GM18517 (cell line): ENCODE measurements around the gene STX8.
"Not testable (repeated sequence)": the region's sequence is repeated elsewhere in the genome, so short reads cannot be mapped to it uniquely, and the experiment has no call there.

ENCODE experiments used
- ATAC-seq: cut with Tn5 transposase; IDR thresholded peaks from one replicate; pipeline ENCODE4 v1.9.1; 2021; ENCODE audit warnings: mild to moderate bottlenecking, moderate library complexity; ENCODE audit not compliant: unreplicated experiment

Gene STX8

DNA sequence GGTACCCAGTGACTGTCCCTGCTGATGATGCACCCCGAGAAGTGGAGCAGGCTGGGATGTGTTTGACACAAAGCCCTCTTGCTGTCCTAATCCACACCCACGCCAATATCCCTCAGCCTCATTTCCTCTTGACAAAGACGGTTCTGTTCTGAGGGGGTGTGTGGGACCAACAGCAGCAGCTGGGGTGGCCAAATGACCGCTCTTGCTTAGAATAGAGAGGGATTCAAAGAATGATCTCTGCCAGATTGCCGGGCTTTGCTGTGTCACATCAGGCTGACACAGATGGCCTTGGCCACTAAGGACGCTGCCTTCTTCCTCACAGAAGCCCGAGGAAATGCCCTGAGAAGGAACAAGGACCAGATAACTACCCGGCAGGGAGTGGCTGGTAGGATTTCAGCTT is 303.6 kb downstream of the STX8 start:
- ATAC-seq, result no peak

DNA sequence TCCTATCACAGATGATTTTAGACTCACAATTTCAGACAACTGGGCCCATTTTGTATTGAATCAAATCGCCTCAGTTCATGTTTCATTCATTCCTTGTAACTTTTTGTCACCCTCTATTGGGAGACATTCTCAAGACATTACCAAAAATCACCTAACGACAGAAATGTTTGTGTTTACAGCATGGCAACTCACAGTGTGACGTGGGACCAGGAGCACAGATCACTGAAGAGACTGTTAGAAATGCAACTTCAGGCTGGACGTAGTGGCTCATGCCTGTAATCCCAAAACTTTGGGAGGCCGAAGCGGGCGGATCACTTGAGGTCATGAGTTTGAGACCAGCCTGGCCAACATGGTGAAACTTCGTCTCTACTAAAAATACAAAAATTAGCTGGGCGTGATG is 304.7 kb downstream of the STX8 start:
- ATAC-seq, result no peak

DNA sequence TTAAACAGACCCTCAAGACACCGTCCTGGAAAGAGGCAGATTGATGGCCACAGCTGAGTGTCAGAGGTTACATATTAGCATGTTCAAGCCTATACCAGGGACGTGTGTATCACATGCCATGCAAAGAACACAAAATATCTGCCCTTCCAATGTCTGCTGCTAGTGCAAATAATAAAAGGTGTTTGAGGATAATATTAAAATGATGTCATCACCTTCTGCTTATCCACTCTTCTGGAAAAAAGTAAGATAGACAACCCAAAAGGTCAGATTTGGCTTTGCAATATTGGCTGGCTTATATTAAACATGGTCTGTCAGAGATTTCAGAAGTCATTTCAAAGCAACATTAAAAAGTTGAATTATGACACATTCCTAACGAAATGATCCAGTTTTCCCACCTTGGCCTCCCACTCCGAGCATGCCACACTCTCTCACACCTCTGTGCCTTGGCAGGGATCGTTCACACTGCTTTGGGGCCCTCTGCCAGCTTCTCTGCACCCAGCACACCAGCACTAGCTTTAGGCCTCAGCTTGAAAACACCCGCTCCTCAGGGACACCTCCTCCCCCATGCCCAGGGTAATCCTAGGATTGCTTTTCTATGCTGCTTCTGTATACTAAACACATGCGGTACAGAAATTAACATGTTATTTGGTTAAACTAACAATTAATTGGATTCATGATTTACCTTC is 306.1 kb downstream of the STX8 start:
- no peak for ATAC-seq

DNA sequence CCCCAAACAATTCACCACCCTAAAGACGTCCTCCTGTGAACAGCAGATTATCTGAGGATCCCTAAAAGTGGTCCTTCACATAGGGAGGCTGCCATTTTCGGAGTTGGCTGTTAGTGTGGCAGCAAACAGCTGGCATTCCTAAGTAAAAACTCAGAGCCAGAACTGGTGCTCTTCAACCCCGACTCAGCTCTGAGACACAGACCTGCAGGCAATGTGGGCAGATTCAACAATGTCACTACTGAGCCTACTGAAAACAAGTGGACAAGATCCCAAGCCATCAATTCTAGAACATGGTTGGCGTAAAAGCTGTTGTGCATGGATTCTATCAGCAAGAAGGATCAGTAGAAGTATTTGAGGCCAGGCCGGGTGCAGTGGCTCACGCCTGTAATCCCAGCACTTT is 307.1 kb downstream of the STX8 start:
- no peak for ATAC-seq

DNA sequence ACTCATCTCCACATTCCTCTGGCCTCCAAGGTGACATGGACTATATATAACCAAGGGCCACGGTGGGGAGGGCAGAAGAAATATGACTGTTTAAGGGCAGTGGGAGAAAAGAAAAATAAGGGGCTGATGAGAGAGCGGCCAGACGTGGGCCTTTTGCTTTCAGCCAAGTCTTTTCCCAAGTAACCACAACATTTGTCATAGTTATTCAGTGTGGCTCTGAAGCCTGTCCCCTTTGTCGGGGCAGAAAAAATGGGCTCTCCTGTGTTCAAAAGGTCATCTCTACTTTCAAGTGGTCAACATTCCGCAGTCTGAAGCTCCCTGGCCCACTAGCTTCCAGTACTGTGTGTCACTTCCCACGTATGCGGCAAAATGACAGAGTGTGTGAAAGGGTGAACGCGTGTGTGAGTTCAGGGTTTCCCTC is 308.9 kb downstream of the STX8 start:
- no peak for ATAC-seq

DNA sequence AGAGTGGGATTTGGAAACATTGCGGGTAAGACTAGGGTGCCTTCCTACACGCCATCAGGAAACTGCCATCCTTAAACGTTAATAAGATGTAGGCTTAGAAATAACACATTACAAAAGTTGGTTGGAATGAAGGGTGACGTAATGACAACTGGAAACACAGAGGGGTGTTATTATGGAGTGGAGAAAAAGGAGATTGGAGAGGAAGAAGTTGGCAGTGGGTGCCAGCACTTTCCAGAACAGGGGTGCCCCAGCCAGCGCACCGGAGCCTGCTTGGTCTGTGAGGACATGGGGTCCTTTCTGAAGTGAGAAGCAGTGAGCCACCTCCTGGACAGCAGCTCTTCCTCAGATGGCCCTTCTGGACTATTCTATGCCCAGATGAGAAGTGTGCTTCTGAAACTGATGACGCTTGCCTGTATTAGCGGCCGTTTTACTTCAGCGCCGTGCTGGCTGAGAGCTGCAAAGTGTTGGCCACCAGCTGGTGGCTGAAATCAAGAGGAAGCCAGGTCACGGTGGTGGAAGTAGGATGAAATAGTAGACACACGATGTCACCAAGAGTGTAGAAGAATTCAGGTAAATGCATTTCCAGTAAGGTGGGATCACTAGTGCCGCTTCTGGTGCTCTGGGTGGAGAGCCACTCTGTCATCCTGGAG is 309.5 kb downstream of the STX8 start:
- ATAC-seq, result no peak

DNA sequence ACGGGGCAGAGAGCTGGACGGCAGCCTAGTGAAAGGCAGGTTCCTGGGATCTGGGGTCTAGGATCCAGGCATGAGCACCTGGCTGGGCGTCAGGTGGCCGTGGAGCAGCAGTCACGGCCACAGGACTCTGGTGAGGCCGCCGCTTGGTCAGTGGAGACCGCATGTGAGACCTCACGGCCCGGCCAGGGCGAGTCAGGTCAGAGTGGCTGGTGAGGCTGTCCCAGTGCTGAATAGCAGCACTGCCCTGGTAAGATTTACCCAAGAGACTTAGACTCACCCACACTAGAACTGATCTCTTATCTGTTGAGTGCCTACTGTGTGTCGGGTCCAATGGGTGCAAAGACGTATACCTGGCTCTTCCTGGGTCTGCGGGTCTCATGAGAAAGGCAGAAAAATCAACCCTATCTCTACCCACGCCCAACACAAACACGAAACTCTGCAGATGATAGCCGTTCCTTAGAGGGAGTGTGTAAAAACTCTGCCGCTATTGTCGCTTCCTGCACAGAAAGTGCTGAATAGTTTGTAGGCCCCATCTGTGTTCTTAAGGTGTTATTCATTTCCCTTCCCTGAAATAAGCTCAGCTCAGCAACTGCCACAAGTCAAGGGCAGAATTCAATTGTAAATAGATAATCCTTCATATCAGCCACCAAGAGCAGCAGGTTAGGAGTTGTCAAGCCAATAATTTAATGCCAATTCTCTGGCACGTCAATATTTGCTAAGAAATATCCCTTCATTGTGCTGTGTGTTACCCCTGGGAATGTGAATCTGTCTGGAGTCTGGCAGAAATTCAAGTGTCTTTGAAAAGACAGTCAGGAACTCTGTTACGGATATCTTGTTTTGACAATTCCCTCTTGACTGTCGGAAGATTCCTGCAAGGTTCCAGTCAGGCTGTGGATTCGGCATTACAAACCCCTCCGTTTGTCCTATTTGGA is 314.3 kb downstream of the STX8 start:
- no peak for ATAC-seq

DNA sequence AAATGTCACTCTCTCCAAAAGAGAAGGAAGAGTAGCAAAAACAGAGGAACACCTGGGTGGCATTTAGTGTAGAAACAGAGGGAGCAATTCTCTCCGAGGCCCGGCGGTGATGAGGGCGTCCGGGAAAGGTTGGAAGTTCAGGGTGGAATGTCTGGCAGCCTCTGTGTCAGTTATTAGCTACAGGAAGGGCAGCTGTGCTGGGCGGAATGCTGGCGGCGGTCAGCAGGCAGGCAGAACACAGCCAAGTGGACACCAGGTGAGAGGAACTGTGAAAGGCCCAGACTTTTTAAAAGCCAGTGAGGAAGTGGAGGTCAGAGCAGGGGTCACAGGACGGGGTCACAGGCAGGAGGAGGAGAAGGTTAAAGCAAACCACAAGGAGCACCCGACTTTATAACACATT is 316.2 kb downstream of the STX8 start:
- no peak for ATAC-seq

DNA sequence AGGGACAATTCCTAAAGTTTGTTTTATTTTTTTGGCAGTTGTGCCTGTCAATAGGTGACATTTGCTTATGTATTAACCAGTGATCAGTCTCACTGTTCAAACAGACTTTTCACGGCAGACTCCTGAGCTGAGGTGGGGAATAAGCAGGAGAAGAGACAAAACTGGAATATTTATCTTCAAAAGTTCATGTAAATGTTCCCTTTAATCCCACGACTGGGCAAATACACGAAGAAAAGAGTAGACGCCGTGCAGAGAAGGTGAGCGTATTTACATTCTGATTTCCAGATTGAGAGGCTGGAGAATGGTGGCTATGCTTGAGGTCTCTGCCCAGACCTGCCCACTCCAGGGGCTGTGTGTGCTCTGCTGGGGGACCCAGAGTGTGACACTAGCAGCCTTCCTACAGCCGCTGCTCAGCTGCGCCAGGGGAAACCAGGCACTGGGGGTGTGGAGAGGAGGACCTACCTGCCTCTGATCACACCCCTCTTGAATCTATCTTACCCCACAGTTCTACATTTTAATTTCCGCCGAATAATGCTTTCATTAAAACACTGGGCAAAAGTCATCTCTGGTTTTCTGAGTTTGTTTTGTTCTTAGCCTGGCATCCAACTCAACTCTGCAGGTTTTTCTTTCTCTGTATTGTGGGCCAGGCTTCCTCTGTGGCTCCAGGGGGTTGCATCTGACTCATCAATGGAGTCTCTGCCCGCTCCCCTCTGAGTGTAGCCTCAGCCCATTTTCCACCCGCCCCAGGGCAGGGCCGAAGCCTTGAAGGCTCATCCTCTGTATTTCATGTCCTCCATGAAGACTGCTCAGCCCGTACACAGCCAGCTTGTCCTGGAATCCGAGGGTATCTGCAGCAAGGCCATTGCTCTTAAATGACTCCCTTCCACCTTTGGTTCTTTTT is 317.3 kb downstream of the STX8 start:
- no peak for ATAC-seq

DNA sequence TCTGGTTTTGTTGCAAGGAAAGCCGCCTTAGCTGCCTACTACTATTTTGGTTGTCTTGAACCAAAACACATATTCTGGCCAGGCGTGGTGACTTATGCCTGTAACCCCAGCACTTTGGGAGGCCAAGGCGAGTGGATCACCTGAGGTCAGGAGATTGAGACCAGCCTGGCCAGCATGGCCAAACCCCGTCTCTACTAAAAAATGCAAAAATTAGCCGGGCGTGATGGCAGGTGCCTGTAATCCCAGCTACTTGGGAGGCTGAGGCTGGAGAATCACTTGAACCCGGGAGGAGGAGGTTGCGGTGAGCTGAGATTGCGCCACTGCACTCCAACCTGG is 318.0 kb downstream of the STX8 start:
- not testable (repeated sequence) for ATAC-seq

DNA sequence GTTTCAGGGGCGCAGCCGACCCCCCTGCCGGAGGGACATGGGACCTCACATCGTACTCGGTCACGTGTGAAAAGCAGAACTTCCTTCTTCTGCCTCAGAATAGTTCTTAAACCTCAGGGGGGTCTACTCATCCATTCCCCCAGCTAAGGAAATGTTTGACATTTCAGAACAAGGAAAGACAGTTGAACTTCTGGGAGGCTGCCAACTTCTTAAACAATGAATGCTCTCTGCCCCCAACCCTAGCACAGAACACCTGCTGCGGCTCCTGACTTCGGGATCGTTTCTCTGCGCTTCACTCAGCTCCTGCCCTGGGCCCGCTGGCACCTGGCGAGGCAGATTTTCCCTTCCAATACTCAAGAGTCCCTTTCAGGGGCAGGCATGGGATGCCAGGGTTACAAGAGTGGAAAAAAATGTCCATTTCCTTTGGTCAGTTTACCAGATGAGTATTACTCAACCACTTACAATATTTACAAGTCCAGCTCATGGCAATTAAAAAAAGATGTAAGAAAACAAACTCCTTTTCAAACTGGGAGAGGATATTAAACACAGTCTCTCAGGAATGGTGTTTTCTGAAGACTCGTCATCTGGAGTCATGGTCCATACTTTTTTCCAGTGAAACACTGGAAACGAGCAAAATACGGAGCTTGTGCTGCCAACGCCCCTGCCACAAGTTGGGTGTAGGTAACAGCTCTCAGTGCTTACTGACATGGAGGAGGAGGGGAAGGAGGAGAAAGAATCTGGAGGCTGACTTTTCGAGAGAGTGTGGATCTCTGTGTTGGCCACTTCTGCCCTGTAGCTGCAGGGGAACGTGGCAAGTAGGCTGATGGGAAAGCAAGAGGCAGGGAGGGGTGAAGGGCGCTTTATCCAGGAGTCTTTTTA is 318.6 kb downstream of the STX8 start:
- no peak for ATAC-seq

DNA sequence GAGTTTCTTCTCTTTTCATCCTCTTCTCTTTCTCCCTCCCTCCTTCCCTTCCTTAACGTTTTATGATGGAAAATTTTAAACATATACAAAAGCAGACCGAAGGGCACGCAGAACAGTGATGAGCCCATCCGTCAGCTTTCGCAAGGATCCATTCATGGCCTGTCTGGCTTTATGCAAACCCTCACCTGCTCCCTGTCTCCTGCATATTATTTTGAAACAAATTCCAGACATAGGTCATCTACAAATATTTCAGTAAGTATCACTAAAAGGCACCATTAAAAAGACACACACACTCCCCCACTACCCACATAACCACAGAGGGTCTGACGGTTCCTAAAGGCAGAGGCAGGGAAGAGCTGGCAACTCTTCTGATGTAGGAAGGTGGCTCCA is 319.3 kb downstream of the STX8 start:
- no peak for ATAC-seq

DNA sequence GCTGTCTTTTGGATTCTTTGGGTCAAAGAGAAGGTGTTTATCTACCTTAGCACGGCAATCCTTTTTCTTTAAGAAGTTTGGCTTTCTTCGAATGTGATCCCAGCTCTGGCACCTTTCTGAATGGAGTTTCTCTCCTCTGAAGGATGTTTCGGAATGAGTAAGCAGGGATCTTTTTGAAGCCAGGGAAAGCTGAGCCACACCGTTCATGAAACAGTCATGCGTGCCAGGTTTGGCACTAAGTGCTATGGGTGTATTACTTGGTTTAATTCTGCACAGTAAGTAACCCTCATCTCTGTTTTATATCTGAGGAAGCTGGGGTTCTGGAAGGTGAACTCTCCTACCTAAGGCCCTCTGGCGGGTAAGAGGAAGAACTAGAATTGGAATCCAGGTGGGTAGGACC is 319.8 kb downstream of the STX8 start:
- ATAC-seq, result no peak

DNA sequence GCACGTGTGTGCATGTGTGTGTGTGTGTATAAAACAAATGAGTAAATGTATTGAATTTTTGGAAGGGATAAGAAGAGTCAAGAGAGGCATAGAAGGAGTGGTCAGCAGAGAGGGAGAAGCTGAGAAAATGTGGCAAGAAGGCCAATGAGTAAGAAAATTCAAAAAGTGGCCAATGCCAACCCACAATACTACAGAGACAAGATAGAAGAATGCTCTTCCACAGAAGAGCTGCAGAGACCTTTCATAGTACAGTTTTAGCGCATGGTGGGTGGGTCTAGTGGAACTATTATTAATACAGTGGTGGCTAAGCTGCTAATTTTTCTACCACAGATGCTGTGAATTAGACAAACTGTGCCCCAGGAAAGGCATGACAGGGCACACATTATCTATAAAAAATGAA is 320.8 kb downstream of the STX8 start:
- ATAC-seq, result no peak

DNA sequence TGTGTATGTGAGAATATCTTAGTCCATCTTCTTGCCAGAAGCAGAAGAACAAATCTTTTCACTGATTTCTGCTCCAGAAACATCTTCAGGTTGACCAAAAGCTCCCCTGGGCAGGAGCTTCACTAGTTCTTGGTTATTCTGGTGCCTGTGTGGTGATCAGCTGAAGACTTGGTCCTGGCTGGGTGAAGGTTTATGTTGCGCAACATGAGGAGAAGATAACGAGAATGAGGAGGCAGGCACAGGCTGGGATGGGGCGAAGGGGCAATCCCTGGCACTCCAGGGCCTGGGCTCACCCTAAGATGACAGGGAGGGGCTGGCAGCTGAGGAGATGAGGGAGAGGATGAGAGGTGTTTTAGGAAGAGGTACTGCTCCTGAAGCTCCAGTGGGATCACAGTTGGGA is 322.3 kb downstream of the STX8 start:
- ATAC-seq, result no peak

DNA sequence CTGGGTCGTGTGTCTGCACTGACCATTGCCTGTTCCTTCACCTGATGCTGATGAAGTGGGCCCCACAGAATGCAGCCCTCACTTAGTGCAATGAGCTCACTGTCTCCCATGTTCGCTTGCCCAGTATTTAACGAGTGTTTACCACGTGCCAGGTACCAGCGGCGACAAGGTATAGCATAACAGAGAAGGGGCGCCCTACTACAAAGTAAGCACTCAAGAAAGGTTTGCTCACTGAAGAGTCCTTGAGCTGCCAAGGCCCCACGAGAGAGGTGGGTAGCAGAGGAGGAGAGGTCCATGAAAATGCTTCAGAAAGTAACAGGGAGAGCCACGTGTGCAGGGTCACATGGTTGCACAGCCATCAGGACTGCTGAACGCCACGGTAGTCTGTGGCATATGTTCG is 324.3 kb downstream of the STX8 start:
- ATAC-seq, result no peak

DNA sequence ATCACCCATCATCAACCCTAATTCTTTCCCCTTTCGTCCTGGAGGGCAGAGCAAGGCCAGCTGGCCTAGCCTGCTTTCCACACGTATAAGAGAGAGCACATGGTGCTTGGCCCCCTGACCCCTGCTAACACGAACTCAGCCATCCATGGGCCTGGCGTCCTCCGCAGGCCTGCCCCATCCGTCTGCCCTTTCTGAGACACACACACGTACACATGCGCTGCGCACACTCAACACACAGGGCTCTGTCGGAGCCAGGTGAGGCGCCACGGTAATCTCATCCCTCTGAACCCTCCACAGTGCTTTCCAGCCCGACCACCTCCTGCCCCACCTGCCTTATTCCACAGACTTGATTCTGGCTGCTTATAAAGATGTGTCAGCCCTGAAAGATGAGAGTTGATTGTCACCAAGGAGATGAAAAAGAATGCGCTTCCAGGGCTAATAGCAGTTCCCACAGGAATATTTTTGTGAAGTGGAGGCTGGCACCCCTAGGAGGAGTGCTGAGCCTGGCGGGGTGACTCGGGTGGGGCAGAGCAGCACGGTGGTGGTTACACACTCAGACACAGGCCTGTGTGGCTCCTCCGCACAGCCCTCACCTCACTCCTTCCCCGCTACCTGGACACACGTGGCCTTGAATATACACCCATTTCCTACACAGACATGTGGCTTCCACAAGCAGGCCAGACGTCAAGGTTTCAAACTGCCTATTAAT is 326.2 kb downstream of the STX8 start:
- ATAC-seq, result no peak

DNA sequence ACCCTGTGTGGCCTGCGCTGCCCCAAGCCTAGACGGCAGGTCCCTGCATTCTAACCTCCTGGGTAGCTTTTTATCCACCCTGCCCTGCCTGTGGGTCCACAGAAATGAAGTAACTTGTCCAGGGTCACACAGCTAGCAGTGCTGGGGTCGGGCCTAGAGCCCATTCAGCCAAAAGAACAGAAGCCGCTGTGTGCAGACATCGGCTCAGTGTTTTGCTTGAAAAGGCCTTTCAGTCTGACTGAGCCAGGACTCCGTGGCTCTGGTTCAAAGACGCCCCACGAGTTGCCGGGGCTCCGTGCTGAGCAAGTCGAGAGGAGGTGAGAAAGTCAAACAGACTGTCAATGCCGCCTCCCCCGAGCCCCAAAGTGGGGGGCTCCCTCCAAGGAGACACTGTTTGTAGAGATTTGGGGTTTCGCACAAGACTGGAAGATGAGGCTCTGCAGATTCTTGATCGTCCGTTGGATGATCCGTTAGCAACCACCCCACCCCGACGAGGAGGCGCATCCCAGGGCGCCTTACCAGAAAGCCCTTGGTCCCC is 328.1 kb downstream of the STX8 start:
- no peak for ATAC-seq
